Neural crest cell (in vitro differentiated cells): ENCODE data around the gene HOXB1. TPM values are rescaled to one million over a fixed set of nuclear protein-coding genes. Genes with fewer than 3 reads are reported as not detected.

ENCODE experiments used
- DNase-seq: peaks from one replicate; pipeline ENCODE4 v3.0.0; 2021; ENCODE audit warnings: low read depth, mixed read lengths, low spot score
- H3K27ac Mint-ChIP-seq: one replicate; pipeline ENCODE4 v1.8.0; 2021; ENCODE audit warnings: mild to moderate bottlenecking, mixed read lengths; ENCODE audit not compliant: unreplicated experiment
- H3K27me3 Mint-ChIP-seq: 2 replicates; pipeline ENCODE4 v1.8.0; 2021; ENCODE audit warnings: low read depth, mild to moderate bottlenecking, mixed read lengths
- H3K36me3 Mint-ChIP-seq: 2 replicates; pipeline ENCODE4 v1.8.0; 2021; ENCODE audit warnings: low read depth, mild to moderate bottlenecking, mixed read lengths
- H3K4me1 Mint-ChIP-seq: 2 replicates; pipeline ENCODE4 v1.8.0; 2021; ENCODE audit warnings: mixed read lengths
- H3K4me3 Mint-ChIP-seq: one replicate; pipeline ENCODE4 v1.8.0; 2021; ENCODE audit warnings: mild to moderate bottlenecking, mixed read lengths
- H3K9me3 Mint-ChIP-seq: 2 replicates; pipeline ENCODE4 v1.8.0; 2021; ENCODE audit warnings: mixed read lengths
- CTCF ChIP-seq: fragments of 200-600 bp; sonication (generic); conservative IDR thresholded peaks from 2 replicates; pipeline ENCODE4 v1.5.0; 2021; ENCODE audit warnings: antibody characterized with exemption, mild to moderate bottlenecking
- total RNA-seq: library from RNA; stranded (reverse); gene quantifications from 2 replicates; pipeline ENCODE4 v1.2.1, GENCODE V29; 2021

Gene HOXB1
- total RNA-seq, 1 donor from 2014 or later: 3.6 TPM

- no peak for TF ChIP-seq CTCF
- H3K9me3 Mint-ChIP-seq: no peaks in the 10 kb centered on the region
- H3K4me3 Mint-ChIP-seq: no peak overlapping the region
- no peak overlapping the region for H3K27ac Mint-ChIP-seq
- DNase-seq: no peak
- H3K36me3 Mint-ChIP-seq: no peaks in the 10 kb centered on the region
- H3K27me3 Mint-ChIP-seq: peaks cover 95% of the 10 kb centered on the region
- no peaks in the 10 kb centered on the region for H3K4me1 Mint-ChIP-seq
These were observed 30.9 kb downstream of the HOXB1 start for GRCh38 chr17:48499735-48500434.

- DNase-seq: no peak
- Mint-ChIP-seq H3K4me1 (no peaks in the 10 kb centered on the region), H3K4me3 (no peak overlapping the region), H3K9me3 (no peaks in the 10 kb centered on the region), H3K27me3 (peaks cover 95% of the 10 kb centered on the region), H3K36me3 (no peaks in the 10 kb centered on the region), H3K27ac (no peak overlapping the region)
- no peak for TF ChIP-seq CTCF
These were observed 31.6 kb downstream of the HOXB1 start for GRCh38 chr17:48499248-48499647.

GRCh38 chr17:48498164-48498850 is 32.5 kb downstream of the HOXB1 start:
- TF ChIP-seq CTCF: no peak
- no peak overlapping the region for H3K4me3 Mint-ChIP-seq
- DNase-seq: no peak
- no peaks in the 10 kb centered on the region for H3K36me3 Mint-ChIP-seq
- H3K27ac Mint-ChIP-seq: no peak overlapping the region
- peaks cover 95% of the 10 kb centered on the region for H3K27me3 Mint-ChIP-seq
- H3K9me3 Mint-ChIP-seq: no peaks in the 10 kb centered on the region
- no peaks in the 10 kb centered on the region for H3K4me1 Mint-ChIP-seq

GRCh38 chr17:48497103-48497502 is 33.7 kb downstream of the HOXB1 start:
- TF ChIP-seq CTCF: no peak
- DNase-seq: no peak
- Mint-ChIP-seq H3K27me3 (peaks cover 96% of the 10 kb centered on the region), H3K9me3 (no peaks in the 10 kb centered on the region), H3K36me3 (no peaks in the 10 kb centered on the region), H3K27ac (no peak overlapping the region), H3K4me3 (no peak overlapping the region), H3K4me1 (no peaks in the 10 kb centered on the region)

GRCh38 chr17:48494335-48494734 is 36.5 kb downstream of the HOXB1 start:
- no peak overlapping the region for H3K4me3 Mint-ChIP-seq
- H3K27me3 Mint-ChIP-seq: peaks cover 98% of the 10 kb centered on the region
- TF ChIP-seq CTCF: no peak
- no peak overlapping the region for H3K27ac Mint-ChIP-seq
- DNase-seq: no peak
- no peaks in the 10 kb centered on the region for H3K36me3 Mint-ChIP-seq
- no peaks in the 10 kb centered on the region for H3K9me3 Mint-ChIP-seq
- H3K4me1 Mint-ChIP-seq: no peaks in the 10 kb centered on the region
